Activated naive CD8-positive, alpha-beta T cell treated with anti-CD3 and anti-CD28 coated beads for 36 hours (primary cell): ENCODE measurements around the gene CHST1. TPM values are rescaled to one million over a fixed set of nuclear protein-coding genes. Genes with fewer than 3 reads are reported as not detected.

Experiments used
- total RNA-seq, 2 experiments: library from RNA; stranded (reverse); gene quantifications; one replicate each; pipeline ENCODE4 v1.2.3, GENCODE V29; 2021

The CHST1 gene
- total RNA-seq, 2 experiments from 2014 or later, result not detected

Other genes with a start within 250 kb of the CHST1 start
- 10 to 100 TPM; 12.1 to 12.6 TPM for gene SLC35C1, start 139.5 kb upstream of the CHST1 start, total RNA-seq
- gene CRY2, start 181.9 kb upstream of the CHST1 start, total RNA-seq, result 10 to 100 TPM; 10.6 to 14.7 TPM
- under 1 TPM; 0.54 to 0.56 TPM for gene MAPK8IP1, start 220.0 kb upstream of the CHST1 start, total RNA-seq
- gene FREY1, start 241.6 kb upstream of the CHST1 start, total RNA-seq, result under 1 TPM; 0.60 to 0.80 TPM